ENCODE results near the gene MDN1.
"Not testable (repeated sequence)": the region's sequence is repeated elsewhere in the genome, so short reads cannot be mapped to it uniquely, and the experiment has no call there.

MDN1 gene

GRCh38 chr6:89836639-89837222 lies 17.1 kb upstream of the MDN1 start:
- Histone ChIP-seq H3K27me3 (no peaks in the 10 kb centered on the region), H3K4me1 (peaks cover 8% of the 10 kb centered on the region), H3K9me3 (no peaks in the 10 kb centered on the region), H3K4me3 (ENCODE audit: low read depth, low read length) (no peak overlapping the region), H3K36me3 (peaks cover 24% of the 10 kb centered on the region)
- TF ChIP-seq, protein P1, sequence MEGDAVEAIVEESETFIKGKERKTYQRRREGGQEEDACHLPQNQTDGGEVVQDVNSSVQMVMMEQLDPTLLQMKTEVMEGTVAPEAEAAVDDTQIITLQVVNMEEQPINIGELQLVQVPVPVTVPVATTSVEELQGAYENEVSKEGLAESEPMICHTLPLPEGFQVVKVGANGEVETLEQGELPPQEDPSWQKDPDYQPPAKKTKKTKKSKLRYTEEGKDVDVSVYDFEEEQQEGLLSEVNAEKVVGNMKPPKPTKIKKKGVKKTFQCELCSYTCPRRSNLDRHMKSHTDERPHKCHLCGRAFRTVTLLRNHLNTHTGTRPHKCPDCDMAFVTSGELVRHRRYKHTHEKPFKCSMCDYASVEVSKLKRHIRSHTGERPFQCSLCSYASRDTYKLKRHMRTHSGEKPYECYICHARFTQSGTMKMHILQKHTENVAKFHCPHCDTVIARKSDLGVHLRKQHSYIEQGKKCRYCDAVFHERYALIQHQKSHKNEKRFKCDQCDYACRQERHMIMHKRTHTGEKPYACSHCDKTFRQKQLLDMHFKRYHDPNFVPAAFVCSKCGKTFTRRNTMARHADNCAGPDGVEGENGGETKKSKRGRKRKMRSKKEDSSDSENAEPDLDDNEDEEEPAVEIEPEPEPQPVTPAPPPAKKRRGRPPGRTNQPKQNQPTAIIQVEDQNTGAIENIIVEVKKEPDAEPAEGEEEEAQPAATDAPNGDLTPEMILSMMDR (IDR thresholded peaks at IDR 0.05; ENCODE audit: low read depth, low read length): no peak
- no peak for DNase-seq

GRCh38 chr6:89834884-89835792 lies 15.5 kb upstream of the MDN1 start:
- H3K9me3 ChIP-seq: no peaks in the 10 kb centered on the region
- no peak overlapping the region for H3K4me3 ChIP-seq (ENCODE audit: low read depth, low read length)
- TF ChIP-seq, protein P1 (IDR thresholded peaks at IDR 0.05; ENCODE audit: low read depth, low read length): no peak
- H3K4me1 ChIP-seq: no peaks in the 10 kb centered on the region
- no peak for DNase-seq
- H3K36me3 ChIP-seq: peaks cover 21% of the 10 kb centered on the region
- H3K27me3 ChIP-seq: no peaks in the 10 kb centered on the region

GRCh38 chr6:89830170-89830809 lies 10.7 kb upstream of the MDN1 start:
- Histone ChIP-seq H3K9me3 (no peaks in the 10 kb centered on the region), H3K4me3 (ENCODE audit: low read depth, low read length) (peak overlapping the region; percentile 96), H3K27me3 (no peaks in the 10 kb centered on the region), H3K4me1 (no peaks in the 10 kb centered on the region), H3K36me3 (peaks cover 11% of the 10 kb centered on the region)
- TF ChIP-seq, protein P1 (IDR thresholded peaks at IDR 0.05; ENCODE audit: low read depth, low read length): no peak
- no peak for DNase-seq

- H3K27me3 ChIP-seq: no peaks in the 10 kb centered on the region
- H3K4me1 ChIP-seq: no peaks in the 10 kb centered on the region
- TF ChIP-seq, protein P1 (IDR thresholded peaks at IDR 0.05; ENCODE audit: low read depth, low read length): no peak
- peaks cover 11% of the 10 kb centered on the region for H3K36me3 ChIP-seq
- peak; percentile 95 for DNase-seq
- H3K9me3 ChIP-seq: no peaks in the 10 kb centered on the region
- peak within 1 kb of the TSS; percentile 96 for H3K4me3 ChIP-seq (ENCODE audit: low read depth, low read length)
Observed at GRCh38 chr6:89829472-89830169, 10.0 kb upstream of the MDN1 start, which contains the start of gene CASP8AP2. CASP8AP2 (plus strand) TSS chr6:89829880.

DNA sequence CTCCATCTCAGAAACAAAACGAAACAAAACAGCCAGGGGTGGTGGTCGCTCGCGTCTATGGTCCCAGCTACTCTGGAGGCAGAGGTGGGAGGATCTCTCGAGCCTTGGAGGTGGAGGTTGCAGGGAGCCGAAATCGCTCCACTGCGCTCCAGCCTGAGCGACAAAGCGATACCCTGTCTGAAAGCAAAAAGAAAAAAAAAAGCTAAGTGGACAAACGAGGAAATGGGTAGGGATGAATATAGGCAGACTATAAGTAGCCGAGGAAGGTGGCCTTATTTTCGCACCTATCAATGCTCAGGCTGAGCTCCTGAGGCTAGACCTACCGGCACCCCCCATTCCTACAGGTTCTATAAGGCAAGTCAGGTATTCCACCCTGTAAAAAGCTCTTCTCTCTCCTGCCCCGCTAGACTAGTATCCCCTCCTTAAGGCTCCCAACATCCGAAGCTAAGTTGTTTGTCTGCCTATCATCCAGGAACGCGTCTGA lies 9.4 kb upstream of the MDN1 start:
- no peaks in the 10 kb centered on the region for H3K9me3 ChIP-seq
- no peaks in the 10 kb centered on the region for H3K4me1 ChIP-seq
- no peaks in the 10 kb centered on the region for H3K27me3 ChIP-seq
- DNase-seq: no peak
- H3K36me3 ChIP-seq: peaks cover 11% of the 10 kb centered on the region
- peak overlapping the region; percentile 96 for H3K4me3 ChIP-seq (ENCODE audit: low read depth, low read length)
- TF ChIP-seq, protein P1 (IDR thresholded peaks at IDR 0.05; ENCODE audit: low read depth, low read length): no peak

- H3K9me3 ChIP-seq, H3K4me1 ChIP-seq, DNase-seq, H3K27me3 ChIP-seq: not testable (repeated sequence)
- Histone ChIP-seq H3K4me3 (ENCODE audit: low read depth, low read length) (peak overlapping the region; percentile 96), H3K36me3 (peaks cover 11% of the 10 kb centered on the region)
Observed at GRCh38 chr6:89828475-89828987, 8.9 kb upstream of the MDN1 start.
